ES-I3 (cell line): Measurements from ENCODE around the gene TYRO3.
A peak's percentile ranks its signal among the peaks of the same experiment; 100 is the strongest.

Experiments
- H3K36me3 ChIP-seq: 2 replicates; pipeline ENCODE4 v1.6.1; 2013; ENCODE audit warnings: mild to moderate bottlenecking, low read length, control low read depth, moderate library complexity; ENCODE audit not compliant: insufficient read depth
- H3K4me1 ChIP-seq: 2 replicates; pipeline ENCODE4 v1.6.1; 2013; ENCODE audit warnings: mild to moderate bottlenecking, control low read depth, low read length; ENCODE audit not compliant: insufficient read depth
- H3K9ac ChIP-seq: 2 replicates; pipeline ENCODE4 v1.6.1; 2013; ENCODE audit warnings: low read depth, mild to moderate bottlenecking, low read length, moderate library complexity
- H3K9me3 ChIP-seq: 2 replicates; pipeline ENCODE4 v1.6.1; 2013; ENCODE audit warnings: mild to moderate bottlenecking, low read length, moderate library complexity; ENCODE audit not compliant: control insufficient read depth, insufficient read depth

TYRO3 gene

DNA sequence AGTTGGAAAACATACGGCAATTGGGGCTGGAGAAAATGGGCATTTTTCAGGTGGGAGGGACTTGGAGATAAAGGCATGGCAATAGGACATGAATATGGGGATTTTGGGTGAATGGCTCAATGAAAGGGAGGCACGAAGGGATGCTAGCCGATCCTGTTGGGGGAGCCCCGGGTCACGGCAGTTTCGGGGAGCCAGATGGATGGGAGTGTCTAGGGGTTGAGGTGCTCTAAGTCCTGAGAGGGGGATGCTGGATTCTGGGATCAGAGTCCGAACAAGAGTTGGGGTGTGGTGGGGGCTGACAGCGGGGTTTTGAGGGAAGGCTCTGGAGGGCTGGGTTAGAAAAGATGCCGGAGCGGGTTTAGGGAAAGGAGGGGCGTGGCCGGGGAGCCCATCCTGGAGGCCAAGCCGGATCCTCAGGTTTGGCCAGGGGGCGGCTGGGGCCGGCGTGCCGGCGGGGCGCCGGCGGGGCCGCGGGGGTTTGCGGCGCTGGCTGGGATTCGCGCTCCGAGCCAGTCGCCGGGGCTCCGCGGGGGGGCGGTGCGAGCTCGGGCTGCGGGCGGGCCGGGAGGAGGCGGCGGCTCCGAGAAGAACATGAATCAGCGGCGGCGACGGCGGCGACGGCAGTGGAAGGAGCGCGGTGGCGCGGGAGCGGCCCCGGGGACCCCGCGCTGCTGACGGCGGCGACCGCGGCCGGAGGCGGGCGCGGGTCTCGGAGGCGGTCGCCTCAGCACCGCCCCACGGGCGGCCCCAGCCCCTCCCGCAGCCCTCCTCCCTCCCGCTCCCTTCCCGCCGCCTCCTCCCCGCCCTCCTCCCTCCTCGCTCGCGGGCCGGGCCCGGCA, at the start of gene TYRO3:
Gene TYRO3 (plus strand): TSS at position 813 of the 839 bp plus-strand sequence. CDS start 46 bp downstream, outside the sequence.
- H3K36me3 ChIP-seq, result no peaks in the 10 kb centered on the region
- H3K4me1 ChIP-seq, result peaks cover 39% of the 10 kb centered on the region
- H3K9ac ChIP-seq, result peak within 1 kb of the TSS; percentile 87
- H3K9me3 ChIP-seq, result no peaks in the 10 kb centered on the region

DNA sequence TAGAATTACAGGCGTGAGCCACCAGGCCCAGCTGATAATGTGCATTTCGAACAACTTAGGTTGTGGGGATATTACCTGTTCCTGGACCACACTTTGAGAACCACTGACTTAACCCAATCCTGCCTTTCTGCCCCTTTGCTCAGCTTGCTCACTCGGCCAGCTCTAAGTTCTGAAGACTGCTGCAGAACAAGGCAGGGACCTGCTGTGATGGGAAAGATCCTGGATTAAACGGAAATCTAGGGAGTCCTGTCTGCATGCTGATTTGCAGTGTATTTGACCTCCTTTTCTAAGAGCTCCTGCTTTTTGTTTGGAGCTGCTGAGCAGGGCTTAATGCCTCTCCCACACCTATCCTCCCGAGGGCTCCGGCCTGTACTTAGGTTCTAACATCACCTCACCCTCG, 48.3 kb upstream of the TYRO3 start:
- Histone ChIP-seq H3K9ac (no peak overlapping the region; the same call in 1 of the 2 replicates), H3K9me3 (no peaks in the 10 kb centered on the region), H3K4me1 (no peaks in the 10 kb centered on the region), H3K36me3 (no peaks in the 10 kb centered on the region)

DNA sequence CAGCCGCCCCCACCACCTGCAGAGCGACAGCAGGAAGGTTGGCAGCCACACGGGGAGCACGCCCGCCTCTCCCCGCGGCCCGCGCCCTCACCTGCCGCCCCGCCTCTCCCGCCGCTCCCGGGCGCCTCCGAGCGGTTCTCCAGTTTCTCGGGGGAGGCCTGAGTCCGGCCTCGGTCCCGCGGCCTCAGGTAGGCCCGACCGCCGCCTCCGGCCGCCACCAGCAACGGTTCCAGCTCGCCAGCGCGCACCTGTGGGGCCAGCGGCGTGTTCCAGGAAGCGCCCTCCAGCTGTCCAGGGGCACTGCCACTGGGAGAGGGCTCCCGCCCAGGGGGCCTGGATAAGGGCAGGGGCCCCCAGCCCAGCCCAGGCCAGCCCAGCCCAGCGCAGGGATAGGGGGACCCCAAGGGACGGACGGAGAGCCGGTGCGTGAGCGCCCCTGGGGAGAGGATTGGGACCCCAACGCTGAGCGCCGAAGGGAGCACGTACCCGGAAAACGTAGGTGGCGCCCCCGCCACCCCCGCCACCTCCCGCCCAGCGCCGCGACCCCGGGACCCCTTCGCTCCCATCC, 47.6 kb upstream of the TYRO3 start:
- no peaks in the 10 kb centered on the region for H3K36me3 ChIP-seq
- H3K9me3 ChIP-seq, result no peaks in the 10 kb centered on the region
- H3K9ac ChIP-seq, result peak overlapping the region; percentile 27; the same call in 1 of the 2 replicates
- no peaks in the 10 kb centered on the region for H3K4me1 ChIP-seq

DNA sequence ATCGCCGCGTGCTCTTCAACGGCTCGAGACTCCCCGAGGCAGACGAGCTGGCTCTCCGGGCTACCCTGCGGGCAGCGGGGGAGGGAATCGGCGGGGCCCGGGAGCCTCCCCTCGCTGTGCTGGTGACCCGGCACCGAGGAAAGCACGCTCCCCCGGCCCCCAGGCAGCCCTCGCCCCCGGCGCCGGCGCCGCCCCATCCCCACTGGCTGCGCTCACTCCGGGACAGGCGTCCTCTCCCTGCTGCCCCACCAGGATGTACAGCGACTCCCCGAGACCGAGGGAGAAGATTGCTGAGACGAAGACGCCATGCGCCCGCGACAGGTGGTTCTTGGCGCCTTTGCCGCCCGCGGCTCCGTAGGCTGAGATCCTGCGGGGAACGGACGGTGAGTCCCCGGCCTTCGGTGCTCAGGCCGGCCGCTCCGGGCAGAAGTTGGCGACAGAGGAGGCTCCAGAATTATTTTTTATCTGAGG, 47.1 kb upstream of the TYRO3 start:
- Histone ChIP-seq H3K4me1 (no peaks in the 10 kb centered on the region), H3K36me3 (no peaks in the 10 kb centered on the region), H3K9me3 (no peaks in the 10 kb centered on the region), H3K9ac (peak overlapping the region; percentile 33; the same call in 1 of the 2 replicates)

DNA sequence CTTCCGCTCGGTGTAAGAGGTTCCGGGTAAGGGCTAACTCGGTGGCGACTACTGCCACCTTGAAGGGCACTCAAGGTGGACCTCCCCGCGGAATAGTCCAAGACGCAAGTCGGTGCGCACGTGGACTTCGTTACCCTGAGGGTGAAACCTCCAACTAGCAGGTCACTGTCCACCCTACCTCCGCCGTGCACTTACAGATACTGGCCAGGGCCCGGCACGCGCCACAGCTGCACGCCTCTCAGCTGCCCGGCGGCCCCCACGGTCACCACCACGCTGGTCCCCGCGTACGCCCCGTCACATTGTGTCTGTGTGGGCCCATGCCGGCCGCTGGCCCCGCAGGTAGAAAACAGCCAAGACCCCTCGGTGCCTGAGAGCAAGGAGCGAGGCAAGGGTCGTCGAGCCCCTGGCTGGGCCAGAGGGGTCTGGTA, 46.5 kb upstream of the TYRO3 start:
- H3K4me1 ChIP-seq, result no peaks in the 10 kb centered on the region
- H3K9ac ChIP-seq, result peak overlapping the region; percentile 41; the same call in 1 of the 2 replicates
- H3K9me3 ChIP-seq, result no peaks in the 10 kb centered on the region
- no peaks in the 10 kb centered on the region for H3K36me3 ChIP-seq

DNA sequence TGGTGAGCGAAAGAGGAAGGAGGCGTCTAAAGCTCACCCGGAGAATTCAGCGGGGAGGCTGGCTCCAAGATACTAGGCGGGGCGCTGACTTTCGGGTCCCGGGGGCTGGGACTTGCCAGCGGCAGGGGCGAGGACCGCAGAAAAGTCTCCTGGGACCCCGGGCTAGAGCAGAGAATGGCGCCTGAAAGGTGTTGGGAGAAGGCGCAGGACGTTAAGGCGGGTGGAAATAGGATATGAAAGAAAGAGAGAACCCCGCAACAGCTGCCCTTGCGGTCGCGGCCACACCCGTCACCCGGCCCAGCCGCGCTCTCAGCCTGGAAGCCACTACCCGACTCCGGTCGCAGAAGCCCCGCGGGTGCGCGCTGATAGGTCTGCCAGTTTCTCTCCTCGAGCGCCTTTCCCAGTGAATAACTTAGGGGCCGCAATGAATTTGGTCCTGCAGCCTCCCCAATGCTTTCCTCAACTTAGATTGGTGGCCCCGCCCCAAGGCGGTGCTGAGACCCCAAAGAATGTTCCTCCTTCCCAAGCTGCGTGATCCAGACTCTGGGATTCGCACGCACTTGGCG, 46.0 kb upstream of the TYRO3 start:
- Histone ChIP-seq H3K9me3 (no peaks in the 10 kb centered on the region), H3K36me3 (no peaks in the 10 kb centered on the region), H3K4me1 (no peaks in the 10 kb centered on the region), H3K9ac (peak overlapping the region; percentile 41; the same call in 1 of the 2 replicates)

DNA sequence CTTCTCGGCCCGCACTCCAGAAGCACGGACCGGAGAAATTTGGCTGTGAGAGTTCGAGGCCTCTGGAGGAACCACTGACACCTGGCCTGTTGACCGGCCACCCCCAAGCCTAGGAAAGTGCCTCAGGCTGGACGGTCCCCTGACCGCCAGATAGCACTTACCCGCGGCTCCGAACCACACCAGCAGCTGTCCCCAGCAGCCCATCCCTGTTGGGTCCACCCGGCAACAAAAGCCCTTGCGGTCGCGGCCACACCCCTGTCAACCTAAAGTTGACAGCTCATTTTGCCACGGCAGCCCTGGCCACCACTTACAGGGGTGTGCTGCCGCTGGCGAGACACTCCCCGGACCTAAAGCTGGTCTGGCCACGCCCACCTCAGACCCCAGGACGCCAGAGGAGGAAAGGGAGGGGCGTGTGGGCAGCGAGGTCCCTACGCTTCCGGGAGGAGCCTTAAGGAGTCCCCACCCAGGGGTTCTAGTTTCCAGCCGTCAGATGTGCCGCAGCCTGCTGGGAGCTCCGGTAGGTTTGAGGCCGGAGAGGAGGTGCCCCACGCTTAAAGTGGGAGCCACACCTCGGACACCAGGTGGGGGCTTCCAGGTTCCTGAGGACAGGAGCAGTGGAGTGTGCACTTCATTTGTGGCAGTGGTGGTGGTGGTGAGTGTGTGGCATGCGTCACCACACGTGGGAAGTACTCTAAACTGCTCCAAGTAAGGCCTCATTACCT, 45.3 kb upstream of the TYRO3 start, which contains the start of gene LTK:
Gene LTK (minus strand): TSS at position 322 of the 722 bp plus-strand sequence. CDS start 118 bp downstream, at position 204.
- H3K9me3 ChIP-seq, result no peaks in the 10 kb centered on the region
- peak within 1 kb of the TSS; percentile 41; the same call in 1 of the 2 replicates for H3K9ac ChIP-seq
- no peaks in the 10 kb centered on the region for H3K4me1 ChIP-seq
- no peaks in the 10 kb centered on the region for H3K36me3 ChIP-seq

DNA sequence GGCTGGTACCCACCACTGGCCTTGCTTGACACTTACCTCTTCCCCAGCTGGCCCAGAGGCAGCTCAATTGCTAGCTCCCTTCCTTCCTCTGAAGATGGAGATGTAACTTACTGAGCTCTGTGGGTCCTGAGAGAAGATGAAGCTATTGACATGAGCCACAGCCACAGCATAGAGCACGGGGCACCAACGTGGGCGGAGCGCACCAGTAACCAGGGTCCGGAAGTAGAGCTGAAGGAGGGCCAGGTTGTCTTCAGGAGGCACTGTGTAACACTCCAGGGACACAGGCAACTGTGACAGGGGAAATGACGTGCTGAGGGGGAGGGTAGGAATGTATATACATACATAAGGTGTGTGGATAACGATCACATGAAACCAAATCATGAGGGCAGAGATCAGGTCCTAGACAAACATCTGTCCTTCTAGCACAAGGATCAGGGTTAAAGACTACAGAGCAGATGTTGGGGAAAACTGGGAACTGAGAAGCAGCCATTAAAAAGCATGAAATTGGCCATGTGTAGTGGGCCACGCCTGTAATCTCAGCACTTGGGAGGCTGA, 41.0 kb upstream of the TYRO3 start:
- Histone ChIP-seq H3K36me3 (no peaks in the 10 kb centered on the region), H3K9me3 (no peaks in the 10 kb centered on the region), H3K4me1 (no peaks in the 10 kb centered on the region), H3K9ac (no peak overlapping the region)

DNA sequence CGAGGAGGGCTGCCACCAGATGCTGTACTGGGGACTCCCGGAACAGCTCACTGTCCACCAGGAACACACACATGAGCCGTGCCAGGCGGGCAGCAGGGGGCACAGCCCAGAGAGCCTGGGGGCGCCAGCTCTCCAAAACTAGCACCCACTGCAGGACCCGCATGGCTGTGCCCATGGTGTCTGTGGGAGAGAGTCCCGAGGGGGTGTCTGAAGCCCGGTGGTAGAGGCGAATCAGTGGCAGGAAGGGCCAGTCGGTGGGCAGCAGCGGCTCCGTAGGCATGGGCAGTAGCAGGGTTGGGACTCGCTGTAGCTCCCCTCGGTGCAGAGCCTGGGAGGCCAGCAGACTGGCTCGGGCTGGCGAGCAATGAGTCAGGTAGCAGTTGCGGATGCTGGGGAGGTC, 38.4 kb upstream of the TYRO3 start:
- no peaks in the 10 kb centered on the region for H3K36me3 ChIP-seq
- no peaks in the 10 kb centered on the region for H3K9me3 ChIP-seq
- H3K4me1 ChIP-seq, result no peaks in the 10 kb centered on the region
- H3K9ac ChIP-seq, result no peak overlapping the region

DNA sequence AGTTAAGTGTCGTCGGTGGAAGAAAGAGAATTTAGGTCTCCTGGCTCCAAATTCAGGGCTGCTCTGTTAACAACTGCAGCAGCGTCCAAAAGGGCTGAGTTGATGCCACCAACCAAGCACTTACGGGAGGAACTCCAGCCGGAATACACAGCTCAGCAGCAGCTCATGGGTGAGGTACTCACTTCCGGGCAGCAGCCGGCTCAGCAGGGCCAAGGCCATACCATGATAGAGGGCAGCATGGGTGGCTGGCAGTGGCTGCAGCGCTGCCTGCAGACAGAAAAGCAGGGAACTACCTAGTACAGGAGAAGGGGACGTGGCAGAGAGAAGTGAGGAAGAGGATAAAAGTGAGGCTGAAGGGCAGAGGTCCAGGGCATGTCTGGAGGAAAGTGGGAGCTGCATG, 37.4 kb upstream of the TYRO3 start:
- Histone ChIP-seq H3K4me1 (no peaks in the 10 kb centered on the region), H3K9me3 (no peaks in the 10 kb centered on the region), H3K9ac (no peak overlapping the region), H3K36me3 (peaks cover under 1% of the 10 kb centered on the region)

DNA sequence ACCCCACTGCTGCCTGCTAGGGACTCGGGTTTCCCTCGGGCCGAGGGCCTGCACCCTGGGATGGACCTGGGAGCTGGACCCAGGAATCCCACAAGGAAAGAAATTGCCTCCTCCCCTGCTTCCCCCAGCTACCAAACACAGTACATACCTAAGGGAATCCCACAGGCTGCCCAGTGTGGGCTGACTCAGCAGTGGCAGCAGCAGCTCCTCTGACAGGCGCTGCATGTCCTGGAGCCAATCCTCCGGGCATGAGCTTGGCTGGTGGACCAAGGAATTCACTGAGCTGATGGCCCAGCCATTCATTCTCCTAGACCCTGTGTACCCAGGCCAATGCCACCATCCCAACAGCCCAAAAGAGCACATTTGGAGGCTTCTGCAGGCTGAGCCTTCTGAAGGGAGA, 35.9 kb upstream of the TYRO3 start:
- Histone ChIP-seq H3K9me3 (no peaks in the 10 kb centered on the region), H3K36me3 (peaks cover 3% of the 10 kb centered on the region), H3K9ac (no peak overlapping the region), H3K4me1 (no peaks in the 10 kb centered on the region)

DNA sequence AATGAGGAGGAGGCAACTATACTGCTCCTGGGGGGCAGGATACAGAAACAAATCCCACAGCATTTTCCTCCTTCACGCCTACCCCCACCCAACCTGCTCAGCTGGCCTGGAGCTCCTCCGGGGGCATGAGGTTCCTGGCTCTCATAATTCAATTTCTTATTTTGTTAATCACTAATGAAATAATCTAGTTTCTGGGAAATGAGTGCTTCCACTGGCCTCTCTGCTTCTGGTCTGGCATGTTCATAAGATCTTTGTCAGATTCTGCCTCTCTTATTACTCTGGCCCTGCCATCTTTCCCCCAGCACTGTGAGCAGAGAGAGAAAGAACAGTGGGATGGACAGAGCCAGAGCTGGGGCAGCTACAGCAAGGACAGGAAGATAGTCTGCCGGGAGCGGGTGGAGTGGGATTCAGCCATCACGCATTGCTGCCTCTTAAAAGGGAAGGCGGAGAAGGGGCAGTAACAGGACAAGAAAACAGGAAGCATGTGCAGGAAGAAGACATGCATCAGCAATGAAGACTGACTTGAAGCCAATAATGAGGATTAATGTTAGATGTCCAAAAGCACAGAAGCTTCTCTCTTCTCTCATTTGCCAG, 28.6 kb upstream of the TYRO3 start:
- Histone ChIP-seq H3K4me1 (no peaks in the 10 kb centered on the region), H3K36me3 (peaks cover 23% of the 10 kb centered on the region), H3K9me3 (no peaks in the 10 kb centered on the region), H3K9ac (no peak overlapping the region)

DNA sequence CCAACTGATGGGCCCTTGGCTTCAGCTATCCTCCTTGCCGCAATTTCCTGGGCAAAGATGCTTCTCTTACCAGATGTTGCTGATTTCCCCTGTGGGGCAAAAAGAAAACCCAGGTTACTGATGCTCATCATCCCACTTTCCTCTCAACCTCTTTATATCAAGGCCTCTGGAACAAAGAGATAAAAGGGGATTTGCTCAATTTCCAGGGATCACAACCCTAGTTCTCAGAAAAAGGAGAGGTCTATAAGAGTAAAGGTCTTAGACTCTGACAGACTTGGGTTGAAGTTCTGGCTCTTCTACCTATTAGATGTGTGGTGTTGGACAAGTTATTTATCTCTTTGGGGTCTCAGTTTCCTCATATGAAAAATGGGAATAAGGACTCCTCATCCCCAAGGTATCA, 23.5 kb upstream of the TYRO3 start:
- Histone ChIP-seq H3K9me3 (no peaks in the 10 kb centered on the region), H3K9ac (no peak overlapping the region), H3K4me1 (no peaks in the 10 kb centered on the region), H3K36me3 (peaks cover 13% of the 10 kb centered on the region)
